ENCODE measurements around the gene FES. TPM values are rescaled to one million over a fixed set of nuclear protein-coding genes. Genes with fewer than 3 reads are reported as not detected.

Gene FES
- total and polyA plus RNA-seq, 4 experiments from 2014 or later: 2.3 to 3.0 TPM; not detected in 2

GRCh38 chr15:90851114-90851513, 33.2 kb upstream of the FES start:
- peak; percentile 42 to 75 (median 57) for DNase-seq
- H3K4me3 Mint-ChIP-seq: peak overlapping the region in 7 of 8 donors; percentile 56 to 81 (median 69)
- H3K4me1 ChIP-seq (ENCODE audit: insufficient read depth, low read length): peaks cover 45% of the 10 kb centered on the region

GRCh38 chr15:90851940-90852339, 32.4 kb upstream of the FES start:
- intact Hi-C loops (cut with micrococcal nuclease): no loop called here
- peaks cover 54% of the 10 kb centered on the region for H3K4me1 ChIP-seq (ENCODE audit: insufficient read depth, low read length)
- H3K4me1 Mint-ChIP-seq: peaks cover 33 to 62% (median 48%) of the 10 kb centered on the region in 4 donors
- peak overlapping the region; percentile 45 to 97 (median 91) for H3K27ac Mint-ChIP-seq
- H3K27ac ChIP-seq (ENCODE audit: low read depth, low read length): peak overlapping the region; percentile 19
- H3K27me3 ChIP-seq (ENCODE audit: insufficient read depth, low read length): no peaks in the 10 kb centered on the region
- ChIA-PET POLR2A (ENCODE audit: partially characterized antibody) (interaction anchor here (0.9 to 3.4 kb wide), 6 partner anchors 9 to 38 kb away, joined by 3 to 12 read pairs (median 4); no protein-coding TSS in a partner anchor), CTCF (ENCODE audit: partially characterized antibody) (interaction anchor here (0.7 to 1.4 kb wide), 3 partner anchors 18 to 202 kb away, joined by 3 read pairs; no protein-coding TSS in a partner anchor)
- DNase-seq: no peak
- H3K4me3 Mint-ChIP-seq: peak overlapping the region; percentile 57 to 81 (median 68)
- H3K9me3 Mint-ChIP-seq: no peaks in the 10 kb centered on the region
- no peaks in the 10 kb centered on the region for H3K36me3 Mint-ChIP-seq
- H3K9me3 ChIP-seq (ENCODE audit: control insufficient read depth in 1 of 2, low read length in 2 of 2): no peaks in the 10 kb centered on the region
- no peaks in the 10 kb centered on the region for H3K27me3 Mint-ChIP-seq
- H3K36me3 ChIP-seq (ENCODE audit: insufficient read depth, low read length): no peaks in the 10 kb centered on the region
- no peak overlapping the region for H3K4me3 ChIP-seq (ENCODE audit: low read length in 2 of 2)

More at GRCh38 chr15:90851114-90851513, 33.2 kb upstream of the FES start:
- Histone ChIP-seq H3K36me3 (ENCODE audit: insufficient read depth, low read length) (no peaks in the 10 kb centered on the region), H3K4me3 (ENCODE audit: low read length in 2 of 2) (no peak overlapping the region), H3K9me3 (ENCODE audit: control insufficient read depth in 1 of 2, low read length in 2 of 2) (no peaks in the 10 kb centered on the region), H3K27me3 (ENCODE audit: insufficient read depth, low read length) (no peaks in the 10 kb centered on the region), H3K27ac (ENCODE audit: low read depth, low read length) (no peak overlapping the region)
- H3K27me3 Mint-ChIP-seq: no peaks in the 10 kb centered on the region
- H3K9me3 Mint-ChIP-seq: no peaks in the 10 kb centered on the region
- intact Hi-C loops (cut with micrococcal nuclease): no loop called here
- H3K27ac Mint-ChIP-seq: peak overlapping the region; percentile 45 to 97 (median 91)
- ChIA-PET POLR2A (ENCODE audit: partially characterized antibody) (interaction anchor here (1.4 to 3.4 kb wide), 5 partner anchors 12 to 37 kb away, joined by 3 to 12 read pairs (median 5); no protein-coding TSS in a partner anchor), CTCF (ENCODE audit: partially characterized antibody) (interaction anchor here (1.0 to 1.4 kb wide), 2 partner anchors 201 to 320 kb away, joined by 3 read pairs; no protein-coding TSS in a partner anchor)
- H3K36me3 Mint-ChIP-seq: no peaks in the 10 kb centered on the region
- H3K4me1 Mint-ChIP-seq: peaks cover 26 to 53% (median 40%) of the 10 kb centered on the region in 4 donors

GRCh38 chr15:90855139-90855538, 29.2 kb upstream of the FES start:
- POLR2A ChIA-PET (ENCODE audit: partially characterized antibody): no interaction called here
- H3K36me3 Mint-ChIP-seq: no peaks in the 10 kb centered on the region
- peak overlapping the region; percentile 72 to 98 (median 93) for H3K27ac Mint-ChIP-seq
- Histone ChIP-seq H3K27ac (ENCODE audit: low read depth, low read length) (no peak overlapping the region), H3K9me3 (ENCODE audit: control insufficient read depth in 1 of 2, low read length in 2 of 2) (no peaks in the 10 kb centered on the region), H3K4me3 (ENCODE audit: low read length in 2 of 2) (no peak overlapping the region), H3K36me3 (ENCODE audit: insufficient read depth, low read length) (no peaks in the 10 kb centered on the region), H3K4me1 (ENCODE audit: insufficient read depth, low read length) (peaks cover 71% of the 10 kb centered on the region), H3K27me3 (ENCODE audit: insufficient read depth, low read length) (no peaks in the 10 kb centered on the region)
- H3K4me3 Mint-ChIP-seq: peak overlapping the region in 1 of 8 donors; percentile 7
- CTCF ChIA-PET (ENCODE audit: partially characterized antibody): no interaction called here
- H3K9me3 Mint-ChIP-seq: no peaks in the 10 kb centered on the region
- no peak for DNase-seq
- intact Hi-C loops (cut with micrococcal nuclease): no loop called here
- H3K4me1 Mint-ChIP-seq: peaks cover 43 to 86% (median 62%) of the 10 kb centered on the region in 4 donors
- no peaks in the 10 kb centered on the region for H3K27me3 Mint-ChIP-seq

- Histone ChIP-seq H3K4me1 (ENCODE audit: insufficient read depth, low read length) (peaks cover 52% of the 10 kb centered on the region), H3K4me3 (ENCODE audit: low read length in 2 of 2) (no peak overlapping the region), H3K36me3 (ENCODE audit: insufficient read depth, low read length) (no peaks in the 10 kb centered on the region), H3K27me3 (ENCODE audit: insufficient read depth, low read length) (no peaks in the 10 kb centered on the region), H3K27ac (ENCODE audit: low read depth, low read length) (peak overlapping the region; percentile 61), H3K9me3 (ENCODE audit: control insufficient read depth in 1 of 2, low read length in 2 of 2) (no peaks in the 10 kb centered on the region)
- Mint-ChIP-seq H3K4me1 (peaks cover 32 to 68% (median 46%) of the 10 kb centered on the region in 4 donors), H3K27ac (peak overlapping the region; percentile 4 to 96 (median 91)), H3K27me3 (no peaks in the 10 kb centered on the region), H3K36me3 (no peaks in the 10 kb centered on the region), H3K4me3 (peak overlapping the region in 1 of 8 donors; percentile 63), H3K9me3 (no peaks in the 10 kb centered on the region)
- POLR2A ChIA-PET (ENCODE audit: partially characterized antibody): interaction anchor here (0.6 to 1.7 kb wide), 3 partner anchors 13 to 23 kb away, joined by 3 to 9 read pairs (median 4); no protein-coding TSS in a partner anchor
- DNase-seq: no peak
- intact Hi-C loops (cut with micrococcal nuclease): loop anchor here (2.0 kb wide), 1 partner anchor 13 kb away; no protein-coding TSS in a partner anchor
- CTCF ChIA-PET (ENCODE audit: partially characterized antibody): interaction anchor here (2.0 kb wide), 1 partner anchor 29 kb away, joined by 6 read pairs; no protein-coding TSS in a partner anchor
These were observed 27.0 kb upstream of the FES start for GRCh38 chr15:90857337-90857736.

- POLR2A ChIA-PET (ENCODE audit: partially characterized antibody): interaction anchor here (0.6 to 1.7 kb wide), 3 partner anchors 13 to 24 kb away, joined by 3 to 9 read pairs (median 4); no protein-coding TSS in a partner anchor
- peaks cover 29 to 61% (median 41%) of the 10 kb centered on the region in 4 donors for H3K4me1 Mint-ChIP-seq
- H3K27me3 Mint-ChIP-seq: no peaks in the 10 kb centered on the region
- peak overlapping the region; percentile 4 to 96 (median 91) for H3K27ac Mint-ChIP-seq
- peak overlapping the region in 3 of 8 donors; percentile 18 to 63 (median 33) for H3K4me3 Mint-ChIP-seq
- no peaks in the 10 kb centered on the region for H3K9me3 ChIP-seq (ENCODE audit: control insufficient read depth in 1 of 2, low read length in 2 of 2)
- H3K27ac ChIP-seq (ENCODE audit: low read depth, low read length): peak overlapping the region; percentile 61
- CTCF ChIA-PET (ENCODE audit: partially characterized antibody): interaction anchor here (0.6 to 2.0 kb wide), 3 partner anchors 28 to 526 kb away, joined by 3 to 6 read pairs (median 4); partner anchors contain the start of gene HDDC3
- H3K36me3 ChIP-seq (ENCODE audit: insufficient read depth, low read length): no peaks in the 10 kb centered on the region
- no peaks in the 10 kb centered on the region for H3K27me3 ChIP-seq (ENCODE audit: insufficient read depth, low read length)
- no peaks in the 10 kb centered on the region for H3K36me3 Mint-ChIP-seq
- no peaks in the 10 kb centered on the region for H3K9me3 Mint-ChIP-seq
- intact Hi-C loops (cut with micrococcal nuclease): loop anchor here (2.0 kb wide), 1 partner anchor 13 kb away; no protein-coding TSS in a partner anchor
- peak in 3 of 5 donors; percentile 39 to 53 (median 40) for DNase-seq
- no peak overlapping the region for H3K4me3 ChIP-seq (ENCODE audit: low read length in 2 of 2)
- peaks cover 46% of the 10 kb centered on the region for H3K4me1 ChIP-seq (ENCODE audit: insufficient read depth, low read length)
These were observed 26.3 kb upstream of the FES start for GRCh38 chr15:90857883-90858443.

GRCh38 chr15:90859234-90860131, 24.8 kb upstream of the FES start:
- ChIA-PET POLR2A (ENCODE audit: partially characterized antibody) (interaction anchor here (1.1 kb wide), 1 partner anchor 11 kb away, joined by 4 read pairs; no protein-coding TSS in a partner anchor), CTCF (ENCODE audit: partially characterized antibody) (interaction anchor here (2.0 kb wide), 1 partner anchor 26 kb away, joined by 6 read pairs; no protein-coding TSS in a partner anchor)
- Mint-ChIP-seq H3K36me3 (no peaks in the 10 kb centered on the region), H3K4me3 (peak overlapping the region in 2 of 8 donors; percentile 0 to 32), H3K9me3 (peaks cover 0 to 1% (median 0%) of the 10 kb centered on the region in 8 donors), H3K27ac (peak overlapping the region in 6 of 7 donors; percentile 38 to 88 (median 74)), H3K4me1 (peaks cover 23 to 47% (median 34%) of the 10 kb centered on the region in 4 donors), H3K27me3 (no peaks in the 10 kb centered on the region)
- H3K36me3 ChIP-seq (ENCODE audit: insufficient read depth, low read length): no peaks in the 10 kb centered on the region
- no peaks in the 10 kb centered on the region for H3K27me3 ChIP-seq (ENCODE audit: insufficient read depth, low read length)
- H3K4me1 ChIP-seq (ENCODE audit: insufficient read depth, low read length): peaks cover 36% of the 10 kb centered on the region
- intact Hi-C loops (cut with micrococcal nuclease): no loop called here
- no peak overlapping the region for H3K4me3 ChIP-seq (ENCODE audit: low read length in 2 of 2)
- H3K27ac ChIP-seq (ENCODE audit: low read depth, low read length): no peak overlapping the region
- no peak for DNase-seq
- no peaks in the 10 kb centered on the region for H3K9me3 ChIP-seq (ENCODE audit: control insufficient read depth in 1 of 2, low read length in 2 of 2)

Measured in CD4-positive, alpha-beta memory T cell (primary cell).